Gastroesophageal sphincter (tissue), 4 donors: ENCODE data around the gene SPTB. TPM values are rescaled to one million over a fixed set of nuclear protein-coding genes. Genes with fewer than 3 reads are reported as not detected.
A peak's percentile ranks its signal among the peaks of the same experiment; 100 is the strongest.

Source experiments
- ATAC-seq: fragments of 150-250 bp; one replicate; pipeline ENCODE4 v1.9.1; 2016; ENCODE audit warnings: mild to moderate bottlenecking, moderate library complexity
- H3K27ac ChIP-seq, 4 donors: fragments of 200-600 bp; sonication (generic) in 3 of 4; 1 replicate in 3 of 4; 2 replicates in 1 of 4; pipeline ENCODE4 v1.5.1; 2016 to 2019
- H3K27me3 ChIP-seq: fragments of 200-600 bp; sonication (generic); one replicate; pipeline ENCODE4 v1.5.1; 2019
- H3K36me3 ChIP-seq, 2 donors: fragments of 200-600 bp; sonication (generic); one replicate each; pipeline ENCODE4 v1.5.1; 2019; ENCODE audit warnings: control low read depth in 1 of 2
- H3K4me1 ChIP-seq, 3 donors: fragments of 200-600 bp; sonication (generic); 1 replicate in 2 of 3; 2 replicates in 1 of 3; pipeline ENCODE4 v1.5.1; 2016 to 2019; ENCODE audit warnings: control low read depth in 2 of 3
- H3K4me3 ChIP-seq, 2 donors: fragments of 200-600 bp; sonication (generic); one replicate each; pipeline ENCODE4 v1.5.1; 2019; ENCODE audit warnings: mild to moderate bottlenecking in 1 of 2, moderate library complexity in 1 of 2
- H3K9me3 ChIP-seq, 3 donors: fragments of 200-600 bp; sonication (generic); one replicate each; pipeline ENCODE4 v1.5.1; 2017 to 2019; ENCODE audit warnings: control low read depth in 2 of 3
- CTCF ChIP-seq, 4 experiments: fragments of 200-600 bp in 2 of 4; fragments of 450-650 bp in 2 of 4; sonication (generic) in 1 of 4; IDR thresholded peaks; one replicate each; pipeline ENCODE4 v1.5.1; 2017 to 2019; ENCODE audit warnings: antibody characterized with exemption in 4 of 4, mild to moderate bottlenecking in 2 of 4, moderate library complexity in 2 of 4
- EP300 ChIP-seq: sonication (generic); formaldehyde crosslinking; IDR thresholded peaks from one replicate; pipeline ENCODE4 v1.6.1; 2017; ENCODE audit warnings: antibody characterized with exemption, mild to moderate bottlenecking
- POLR2A ChIP-seq, 2 donors: fragments of 450-650 bp; IDR thresholded peaks; one replicate each; pipeline ENCODE4 v1.6.1; 2017; ENCODE audit warnings: antibody characterized with exemption in 2 of 2, mild to moderate bottlenecking in 2 of 2, moderate library complexity in 1 of 2
- POLR2AphosphoS5 ChIP-seq: sonication (generic); formaldehyde crosslinking; IDR thresholded peaks from one replicate; pipeline ENCODE4 v1.6.1; 2017; ENCODE audit warnings: antibody characterized with exemption
- WGBS, 2 donors: methylation state at CpG; one replicate each; pipeline ENCODE4 v1.1.5; 2018; ENCODE audit warnings: low coverage in 1 of 2; 5-methylcytosine and 5-hydroxymethylcytosine counted together
- total RNA-seq, 4 donors: library from RNA; depleted of rRNA; stranded (reverse); fragments of >200 nt; gene quantifications; one replicate each; pipeline ENCODE4 v1.1.0, GENCODE V29; 2016

Gene SPTB
- total RNA-seq, 4 donors from 2014 or later, result 0.62 to 3.1 (median 1.0) TPM

GRCh38 chr14:64841772-64842750, 37.6 kb downstream of the SPTB start:
- Histone ChIP-seq H3K36me3 (no peaks in the 10 kb centered on the region), H3K9me3 (no peaks in the 10 kb centered on the region), H3K27ac (no peak overlapping the region), H3K27me3 (peaks cover 56% of the 10 kb centered on the region), H3K4me1 (no peaks in the 10 kb centered on the region), H3K4me3 (no peak overlapping the region)
- ATAC-seq, result no peak
- WGBS, 2 donors, result 65 to 76% methylated on average over 10 to 14 of the region's 18 CpGs
- TF ChIP-seq POLR2A (IDR thresholded peaks at IDR 0.05) (no peak), POLR2AphosphoS5 (no peak), CTCF (IDR thresholded peaks at IDR 0.05) (no peak), EP300 (no peak)

- Histone ChIP-seq H3K27me3 (peaks cover 53% of the 10 kb centered on the region), H3K27ac (no peak overlapping the region), H3K4me3 (no peak overlapping the region), H3K9me3 (no peaks in the 10 kb centered on the region), H3K36me3 (no peaks in the 10 kb centered on the region), H3K4me1 (no peaks in the 10 kb centered on the region)
- no peak for TF ChIP-seq EP300
- TF ChIP-seq POLR2A (IDR thresholded peaks at IDR 0.05), result no peak
- no peak for TF ChIP-seq POLR2AphosphoS5
- peak in 1 of 4 experiments; percentile 10 for TF ChIP-seq CTCF (IDR thresholded peaks at IDR 0.05)
- no peak for ATAC-seq
- 17 to 37% methylated on average over 3 to 5 of the region's 6 CpGs for WGBS, 2 donors
Measured at GRCh38 chr14:64841121-64841651, 38.5 kb downstream of the SPTB start.

- WGBS, 2 donors, result 69 to 88% methylated on average over 1 to 5 of the region's 5 CpGs
- no peak overlapping the region for H3K4me3 ChIP-seq
- ATAC-seq, result no peak
Measured at GRCh38 chr14:64838656-64839055, 41.1 kb downstream of the SPTB start.

GRCh38 chr14:64835431-64835830, 44.3 kb downstream of the SPTB start:
- peaks cover 19% of the 10 kb centered on the region for H3K27me3 ChIP-seq
- no peak overlapping the region for H3K27ac ChIP-seq
- WGBS, 2 donors, result no CpG with 5 or more reads among the region's 5 CpGs
- no peaks in the 10 kb centered on the region for H3K9me3 ChIP-seq
- H3K36me3 ChIP-seq, result no peaks in the 10 kb centered on the region
- no peak for TF ChIP-seq POLR2A (IDR thresholded peaks at IDR 0.05)
- H3K4me1 ChIP-seq, result no peaks in the 10 kb centered on the region
- H3K4me3 ChIP-seq, result no peak overlapping the region
- no peak for ATAC-seq

More at GRCh38 chr14:64838656-64839055, 41.1 kb downstream of the SPTB start:
- H3K36me3 ChIP-seq, result no peaks in the 10 kb centered on the region
- peaks cover 44% of the 10 kb centered on the region for H3K27me3 ChIP-seq
- H3K4me1 ChIP-seq, result no peaks in the 10 kb centered on the region
- no peaks in the 10 kb centered on the region for H3K9me3 ChIP-seq
- no peak for TF ChIP-seq CTCF (IDR thresholded peaks at IDR 0.05)
- H3K27ac ChIP-seq, result no peak overlapping the region

GRCh38 chr14:64834965-64835364, 44.7 kb downstream of the SPTB start:
- no peak for ATAC-seq
- 100% methylated on average over 1 of the region's 3 CpGs; no CpG with 5 or more reads in 1 of the 2 donors for WGBS, 2 donors

More at GRCh38 chr14:64834965-64835364, 44.7 kb downstream of the SPTB start:
- TF ChIP-seq EP300 (no peak), CTCF (IDR thresholded peaks at IDR 0.05) (no peak), POLR2A (IDR thresholded peaks at IDR 0.05) (no peak), POLR2AphosphoS5 (no peak)
- Histone ChIP-seq H3K27ac (no peak overlapping the region), H3K36me3 (no peaks in the 10 kb centered on the region), H3K27me3 (peaks cover 17% of the 10 kb centered on the region), H3K9me3 (no peaks in the 10 kb centered on the region), H3K4me1 (no peaks in the 10 kb centered on the region), H3K4me3 (no peak overlapping the region)
